Adrenal gland (tissue), 12 donors: ENCODE measurements around the gene PRRT2. TPM values are rescaled to one million over a fixed set of nuclear protein-coding genes. Genes with fewer than 3 reads are reported as not detected.

Experiments used
- DNase-seq, 7 donors: peaks; one replicate each; pipeline ENCODE4 v3.0.0-alpha.2; 2019 to 2020
- H3K27ac ChIP-seq, 5 donors: fragments of 200-600 bp; sonication (generic) in 4 of 5; 1 replicate in 3 of 5; 2 replicates in 2 of 5; pipeline versions ENCODE4 v1.5.1 to v1.8.0; 2016 to 2020; ENCODE audit warnings: mild to moderate bottlenecking in 1 of 5
- H3K27me3 ChIP-seq: fragments of 200-600 bp; 2 replicates; pipeline ENCODE4 v1.8.0; 2021
- H3K36me3 ChIP-seq, 2 donors: fragments of 200-600 bp; replicated peaks in 1 of 2; 1 replicate in 1 of 2; 2 replicates in 1 of 2; pipeline versions ENCODE4 v1.5.1 to v1.8.0; 2018 to 2022
- H3K4me1 ChIP-seq, 2 donors: fragments of 200-600 bp; replicated peaks in 1 of 2; 1 replicate in 1 of 2; 2 replicates in 1 of 2; pipeline versions ENCODE4 v1.5.1 to v1.8.0; 2018 to 2021
- H3K4me3 ChIP-seq, 4 donors: fragments of 200-600 bp; sonication (generic) in 3 of 4; one replicate each; pipeline ENCODE4 v1.5.1; 2016 to 2018
- H3K9me3 ChIP-seq, 3 donors: fragments of 200-600 bp; sonication (generic) in 1 of 3; replicated peaks in 1 of 3; 1 replicate in 2 of 3; 2 replicates in 1 of 3; pipeline versions ENCODE4 v1.5.1 to v1.8.0; 2016 to 2021
- POLR2A ChIP-seq, 2 donors: fragments of 450-650 bp; IDR thresholded peaks; one replicate each; pipeline ENCODE4 v1.6.1; 2017; ENCODE audit warnings: antibody characterized with exemption in 2 of 2, mild to moderate bottlenecking in 2 of 2, moderate library complexity in 1 of 2
- WGBS, 4 donors: extraction: QIAGEN DNeasy Blood & Tissue Kit in 2 of 4; methylation state at CpG; one replicate each; pipeline versions ENCODE4 v1.1.5 to v1.1.7; 2013 to 2017; 5-methylcytosine and 5-hydroxymethylcytosine counted together
- intact Hi-C, 2 donors: fragments of 100-400 bp; cut with DNase I; formaldehyde crosslinking; loops; one replicate each; pipeline versions ENCODE4 v1.14.1 to v1.15.0; 2022 to 2023
- polyA plus RNA-seq, 3 donors: library from polyadenylated mRNA; stranded (reverse); fragments of 200-250 nt in 2 of 3; fragments of 350-450 nt in 1 of 3; fragmentation: Illumina TruSeq in 1 of 3; extraction: RNeasy Lipid Tissue Mini Kit (QIAGEN cat#74804) in 1 of 3; gene quantifications; one replicate each; pipeline ENCODE4 v1.2.3, GENCODE V29; 2013 to 2014
- total RNA-seq, 9 donors: library from RNA; depleted of rRNA in 4 of 9; stranded (reverse); fragments of >200 nt in 4 of 9; fragments of 120-200 nt in 1 of 9; fragmentation: NEBNext Ultra II Directional in 1 of 9; extraction: Animal tissue kit (Norgen Biotek cat#: 25700) in 1 of 9; gene quantifications; one replicate each; pipeline versions ENCODE4 v1.1.0 to v1.2.4, GENCODE V29; 2013 to 2023
- TF ChIP-seq, protein P1 (sequence below), 6 experiments: fragments of 450-650 bp in 4 of 6; fragments of 200-600 bp in 2 of 6; sonication (generic) in 1 of 6; IDR thresholded peaks; 1 replicate in 5 of 6; 2 replicates in 1 of 6; pipeline versions ENCODE4 v1.5.1 to v1.8.0; 2016 to 2021; ENCODE audit warnings: antibody characterized with exemption in 6 of 6, mild to moderate bottlenecking in 2 of 6, moderate library complexity in 1 of 6
- donor health status: healthy with polysubstance abuse.
- donor health status: Bipolar disorder and iron deficiency.
- donor health status: DM: yes; HTN: yes; CAD: no.
- donor health status: DM: no; HTN: no; CAD: no.
- donor health status: DM: no; HTN: no; CAD: no.
- donor health status: DM: yes; HTN: yes; CAD: no.

PRRT2 gene
- total and polyA plus RNA-seq, 12 donors, result 0.97 to 32.0 (median 2.4) TPM; not detected in 1

DNA sequence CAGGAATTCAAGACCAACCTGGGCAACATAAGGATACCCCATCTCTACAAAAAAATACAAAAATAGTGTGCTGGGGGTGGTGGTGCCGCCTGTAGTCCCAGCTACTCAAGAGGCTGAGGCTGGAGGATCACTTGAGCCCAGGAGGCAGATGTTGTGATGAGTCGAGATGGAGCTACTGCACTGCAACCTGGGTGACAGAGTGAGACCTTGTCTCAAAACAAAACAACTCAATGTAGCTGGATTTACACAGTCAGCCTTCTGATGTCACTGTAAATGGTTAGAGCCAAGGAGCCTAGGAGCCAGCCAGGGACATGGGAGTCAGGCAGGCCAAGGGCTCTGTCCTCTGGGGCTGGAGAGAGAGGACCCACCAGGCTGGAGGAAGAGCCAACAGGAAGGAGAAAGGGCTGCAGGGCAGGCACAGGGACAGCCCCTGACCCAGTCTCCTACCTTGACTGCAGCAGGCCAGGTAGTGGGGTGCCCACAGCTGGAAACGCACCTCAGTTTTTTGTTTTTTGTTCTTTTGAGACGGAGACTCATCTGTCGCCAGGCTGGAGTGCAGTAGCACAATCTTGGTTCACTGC lies 42.6 kb downstream of the PRRT2 start:
- no peak overlapping the region for H3K4me3 ChIP-seq
- TF ChIP-seq, protein P1, sequence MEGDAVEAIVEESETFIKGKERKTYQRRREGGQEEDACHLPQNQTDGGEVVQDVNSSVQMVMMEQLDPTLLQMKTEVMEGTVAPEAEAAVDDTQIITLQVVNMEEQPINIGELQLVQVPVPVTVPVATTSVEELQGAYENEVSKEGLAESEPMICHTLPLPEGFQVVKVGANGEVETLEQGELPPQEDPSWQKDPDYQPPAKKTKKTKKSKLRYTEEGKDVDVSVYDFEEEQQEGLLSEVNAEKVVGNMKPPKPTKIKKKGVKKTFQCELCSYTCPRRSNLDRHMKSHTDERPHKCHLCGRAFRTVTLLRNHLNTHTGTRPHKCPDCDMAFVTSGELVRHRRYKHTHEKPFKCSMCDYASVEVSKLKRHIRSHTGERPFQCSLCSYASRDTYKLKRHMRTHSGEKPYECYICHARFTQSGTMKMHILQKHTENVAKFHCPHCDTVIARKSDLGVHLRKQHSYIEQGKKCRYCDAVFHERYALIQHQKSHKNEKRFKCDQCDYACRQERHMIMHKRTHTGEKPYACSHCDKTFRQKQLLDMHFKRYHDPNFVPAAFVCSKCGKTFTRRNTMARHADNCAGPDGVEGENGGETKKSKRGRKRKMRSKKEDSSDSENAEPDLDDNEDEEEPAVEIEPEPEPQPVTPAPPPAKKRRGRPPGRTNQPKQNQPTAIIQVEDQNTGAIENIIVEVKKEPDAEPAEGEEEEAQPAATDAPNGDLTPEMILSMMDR (IDR thresholded peaks at IDR 0.05), result no peak
- TF ChIP-seq POLR2A (IDR thresholded peaks at IDR 0.05), result no peak
- no peaks in the 10 kb centered on the region for H3K9me3 ChIP-seq
- peaks cover 0 to 13% of the 10 kb centered on the region in 2 donors for H3K4me1 ChIP-seq
- WGBS, 4 donors, result 76 to 83% (median 80%) methylated on average over 5 of the region's 5 CpGs
- no peak for DNase-seq
- no peak overlapping the region for H3K27ac ChIP-seq
- H3K36me3 ChIP-seq, result peaks cover 0 to 15% of the 10 kb centered on the region in 2 donors
- no peaks in the 10 kb centered on the region for H3K27me3 ChIP-seq
- intact Hi-C loops, result no loop called here

DNA sequence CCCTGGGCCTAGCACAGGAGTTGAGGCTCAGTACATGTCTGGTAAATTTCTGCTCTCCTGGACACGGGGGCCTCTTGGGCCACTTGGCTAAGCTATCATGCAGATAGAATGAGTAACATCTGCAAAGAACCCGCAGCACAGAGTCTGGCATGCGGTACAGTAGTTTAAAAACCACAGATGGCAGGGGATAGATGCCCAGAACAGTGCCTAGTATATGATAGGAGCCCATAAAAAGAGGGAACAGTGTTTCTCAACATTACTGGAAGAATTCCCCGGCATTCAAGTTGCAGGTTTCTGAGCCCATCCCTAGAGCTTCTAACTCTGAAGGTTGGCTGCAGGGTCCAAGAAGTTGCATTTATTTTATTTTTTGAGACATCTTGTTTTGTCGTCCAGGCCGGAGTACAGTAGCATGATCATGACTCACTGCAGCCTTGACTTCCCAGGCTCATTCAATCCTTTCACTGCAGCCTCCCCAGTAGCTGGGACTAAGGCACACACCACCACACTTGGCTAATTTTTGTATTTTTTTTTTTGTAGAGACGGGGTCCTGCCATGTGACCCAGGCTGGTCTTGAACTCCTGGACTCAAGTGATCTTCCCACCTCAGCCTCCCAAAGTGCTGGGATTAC lies 45.3 kb downstream of the PRRT2 start:
- TF ChIP-seq, protein P1 (IDR thresholded peaks at IDR 0.05), result no peak
- peak in 1 of 2 donors; percentile 48 for TF ChIP-seq POLR2A (IDR thresholded peaks at IDR 0.05)
- 44 to 56% (median 53%) methylated on average over 6 to 7 of the region's 7 CpGs for WGBS, 4 donors
- Histone ChIP-seq H3K27ac (peak overlapping the region in 4 of 5 donors; percentile 43 to 79 (median 70)), H3K36me3 (peaks cover 0 to 31% of the 10 kb centered on the region in 2 donors), H3K4me3 (no peak overlapping the region), H3K9me3 (no peaks in the 10 kb centered on the region), H3K27me3 (no peaks in the 10 kb centered on the region), H3K4me1 (peaks cover 17 to 22% of the 10 kb centered on the region in 2 donors)
- peak in 6 of 7 donors; percentile 58 to 72 (median 66) for DNase-seq
- intact Hi-C loops, result no loop called here

DNA sequence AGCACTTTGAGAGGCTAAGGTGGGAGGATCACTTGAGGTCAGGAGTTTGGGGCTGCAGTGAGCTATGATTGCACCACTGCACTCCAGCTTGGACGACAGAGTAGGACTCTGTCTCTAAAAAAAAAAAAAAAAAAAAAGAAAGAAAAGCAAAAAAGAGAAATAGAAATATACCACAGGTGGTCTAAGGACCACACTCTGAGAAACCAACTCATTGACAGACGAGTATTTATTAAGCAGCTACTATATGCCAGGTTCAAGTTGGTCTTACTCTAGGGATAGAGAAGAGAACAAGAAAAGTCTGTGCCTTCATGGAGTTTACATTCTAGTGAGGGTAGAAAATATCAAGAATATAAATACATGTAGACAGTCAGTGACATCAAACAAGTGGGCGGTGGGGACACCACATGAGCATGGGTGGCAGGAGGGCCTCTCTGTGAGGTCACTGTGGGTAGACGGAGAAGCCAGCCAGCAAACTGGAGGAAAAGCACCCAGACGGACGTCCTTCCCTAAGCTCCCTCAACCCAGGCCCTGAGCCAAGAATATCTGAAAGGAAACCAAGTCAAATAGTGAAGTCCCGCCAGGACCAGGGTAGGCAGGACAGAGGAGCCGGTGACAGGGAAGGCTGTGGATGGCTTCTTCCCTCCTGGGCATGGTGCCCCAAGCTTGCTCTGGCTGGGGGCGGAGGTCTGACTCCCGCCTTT lies 46.3 kb downstream of the PRRT2 start:
- no peak for TF ChIP-seq POLR2A (IDR thresholded peaks at IDR 0.05)
- TF ChIP-seq, protein P1 (IDR thresholded peaks at IDR 0.05), result no peak
- DNase-seq, result no peak
- H3K27ac ChIP-seq, result peak overlapping the region in 1 of 5 donors; percentile 65
- no peaks in the 10 kb centered on the region for H3K9me3 ChIP-seq
- no peak overlapping the region for H3K4me3 ChIP-seq
- intact Hi-C loops, result no loop called here
- H3K4me1 ChIP-seq, result peaks cover 20 to 24% of the 10 kb centered on the region in 2 donors
- peaks cover 0 to 31% of the 10 kb centered on the region in 2 donors for H3K36me3 ChIP-seq
- WGBS, 4 donors, result 61 to 80% (median 72%) methylated on average over 8 to 10 of the region's 10 CpGs
- no peaks in the 10 kb centered on the region for H3K27me3 ChIP-seq

DNA sequence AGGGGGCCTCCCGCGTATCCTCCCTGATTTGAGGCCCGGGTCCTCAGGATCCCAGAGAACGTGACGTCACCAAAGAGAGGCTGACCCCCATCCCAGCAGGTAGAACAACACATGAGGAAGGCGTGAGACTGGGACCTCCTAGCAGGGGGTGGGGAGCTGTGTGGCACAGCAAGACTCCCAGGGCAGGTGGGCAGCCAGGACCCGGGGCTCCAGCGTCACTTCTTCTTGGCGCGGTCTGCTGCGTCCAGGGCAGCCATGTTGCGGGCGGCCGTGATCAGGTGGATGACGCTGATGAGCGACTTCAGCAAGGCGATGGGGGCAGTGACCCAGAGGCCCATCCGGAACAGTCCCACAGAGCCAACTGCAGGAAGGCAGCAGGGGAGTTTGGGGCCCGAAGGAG lies 47.0 kb downstream of the PRRT2 start:
- H3K4me3 ChIP-seq, result no peak overlapping the region
- H3K27me3 ChIP-seq, result no peaks in the 10 kb centered on the region
- intact Hi-C loops, result no loop called here
- H3K27ac ChIP-seq, result no peak overlapping the region
- TF ChIP-seq POLR2A (IDR thresholded peaks at IDR 0.05), result no peak
- TF ChIP-seq, protein P1 (IDR thresholded peaks at IDR 0.05), result no peak
- peak in 2 of 7 donors; percentile 28 to 50 for DNase-seq
- peaks cover 0 to 31% of the 10 kb centered on the region in 2 donors for H3K36me3 ChIP-seq
- H3K4me1 ChIP-seq, result peaks cover 20 to 24% of the 10 kb centered on the region in 2 donors
- no peaks in the 10 kb centered on the region for H3K9me3 ChIP-seq
- WGBS, 4 donors, result 89 to 96% (median 94%) methylated on average over 8 to 19 of the region's 19 CpGs
